H1 (cell line): ENCODE measurements around the gene KIF26B. TPM values are rescaled to one million over a fixed set of nuclear protein-coding genes. Genes with fewer than 3 reads are reported as not detected.

Experiments
- CTCF ChIA-PET: fragments of 300-600 bp; sonication (Branson Sonifier 250); formaldehyde crosslinking; loops from one replicate; lab custom pipeline; 2021; ENCODE audit not compliant: partially characterized antibody; lab: Charles Lee
- POLR2A ChIA-PET: fragments of 300-600 bp; sonication (Branson Sonifier 250); formaldehyde crosslinking; loops from one replicate; lab custom pipeline; 2021; ENCODE audit warnings: inconsistent platforms; ENCODE audit not compliant: partially characterized antibody; lab: Charles Lee
- DNase-seq, 2 experiments: peaks; one replicate each; pipeline versions ENCODE4 v3.0.0 to v3.0.0-alpha.2; 2010 to 2022; ENCODE audit warnings: low spot score in 2 of 2, low read depth in 1 of 2, mixed read lengths in 1 of 2
- FAIRE-seq: peaks from 2 replicates; lab custom pipeline; 2011; peaks lifted over from hg19 to GRCh38; lab: Jason Lieb, UNC
- H2AFZ ChIP-seq: 2 replicates; pipeline ENCODE4 v1.8.1; 2012; ENCODE audit warnings: low read length, inconsistent platforms
- H2AK5ac ChIP-seq: 2 replicates; pipeline ENCODE4 v1.6.1; 2013; ENCODE audit warnings: low read depth, low read length
- H2BK120ac ChIP-seq: replicated peaks from 2 replicates; pipeline ENCODE3; 2013; ENCODE audit warnings: low read depth, low read length, inconsistent platforms
- H2BK12ac ChIP-seq: 2 replicates; pipeline ENCODE4 v1.6.1; 2013; ENCODE audit warnings: low read depth, low read length
- H2BK15ac ChIP-seq: 2 replicates; pipeline ENCODE4 v1.6.1; 2013; ENCODE audit warnings: low read length
- H2BK20ac ChIP-seq: 2 replicates; pipeline ENCODE4 v1.6.1; 2013; ENCODE audit warnings: low read length
- H2BK5ac ChIP-seq: 2 replicates; pipeline ENCODE4 v1.6.1; 2013; ENCODE audit warnings: low read depth, low read length
- H3K14ac ChIP-seq: 2 replicates; pipeline ENCODE4 v1.6.1; 2013; ENCODE audit warnings: inconsistent platforms; ENCODE audit not compliant: insufficient read length
- H3K18ac ChIP-seq: 2 replicates; pipeline ENCODE4 v1.6.1; 2013; ENCODE audit warnings: low read length; ENCODE audit errors: extremely low read depth
- H3K23ac ChIP-seq: 2 replicates; pipeline ENCODE4 v1.6.1; 2013; ENCODE audit warnings: inconsistent platforms; ENCODE audit not compliant: insufficient read length
- H3K23me2 ChIP-seq: 2 replicates; pipeline ENCODE4 v1.6.1; 2013; ENCODE audit warnings: low read depth, low read length
- H3K27ac ChIP-seq: 2 replicates; pipeline ENCODE4 v1.6.1; 2011; ENCODE audit warnings: low read depth, low read length, inconsistent platforms
- H3K27me3 ChIP-seq, 4 experiments: replicated peaks in 1 of 4; 1 replicate in 1 of 4; 2 replicates in 3 of 4; pipeline versions ENCODE4 v1.6.1 to v1.8.1; 2011 to 2013; ENCODE audit warnings: low read length in 3 of 4, mild to moderate bottlenecking in 3 of 4, inconsistent platforms in 2 of 4, mixed read lengths in 2 of 4, moderate library complexity in 1 of 4; ENCODE audit not compliant: control insufficient read depth in 3 of 4, insufficient read depth in 3 of 4; ENCODE audit errors: extremely low read depth in 1 of 4
- H3K36me3 ChIP-seq, 4 experiments: 2 replicates each; pipeline versions ENCODE4 v1.6.1 to v1.8.1; 2011 to 2013; ENCODE audit warnings: mild to moderate bottlenecking in 4 of 4, low read length in 3 of 4, moderate library complexity in 2 of 4, control low read depth in 1 of 4, inconsistent platforms in 1 of 4; ENCODE audit not compliant: insufficient read depth in 4 of 4, control insufficient read depth in 2 of 4
- H3K4ac ChIP-seq: replicated peaks from 2 replicates; pipeline ENCODE3; 2013; ENCODE audit warnings: low read length, low read depth, mixed read lengths, inconsistent platforms; ENCODE audit not compliant: insufficient read length
- H3K4me1 ChIP-seq, 4 experiments: replicated peaks in 1 of 4; 1 replicate in 1 of 4; 2 replicates in 3 of 4; pipeline versions ENCODE4 v1.6.1 to v1.8.1; 2011 to 2013; ENCODE audit warnings: low read length in 3 of 4, inconsistent platforms in 2 of 4, mixed read lengths in 1 of 4; ENCODE audit not compliant: insufficient read depth in 4 of 4, control insufficient read depth in 3 of 4
- H3K4me2 ChIP-seq, 2 experiments: 2 replicates each; pipeline versions ENCODE4 v1.6.1 to v1.8.1; 2011 to 2013; ENCODE audit warnings: low read depth in 2 of 2, low read length in 2 of 2, control low read depth in 1 of 2, inconsistent platforms in 1 of 2, mild to moderate bottlenecking in 1 of 2; ENCODE audit not compliant: insufficient read depth in 1 of 2
- H3K4me3 ChIP-seq, 4 experiments: fragments of 200-600, 300-600 bp in 1 of 4; sonication (generic), shearing (Covaris generic), sonication (Bioruptor Twin) in 1 of 4; 2 replicates each; pipeline versions ENCODE4 v1.5.1 to v1.8.1; 2011 to 2016; ENCODE audit warnings: low read length in 4 of 4, low read depth in 3 of 4, control low read depth in 2 of 4, inconsistent platforms in 2 of 4, mild to moderate bottlenecking in 2 of 4, mixed read lengths in 1 of 4, moderate library complexity in 1 of 4; ENCODE audit not compliant: insufficient read depth in 2 of 4; ENCODE audit errors: extremely low read depth in 1 of 4
- H3K56ac ChIP-seq: replicated peaks from 2 replicates; pipeline ENCODE3; 2013; ENCODE audit warnings: low read depth, mild to moderate bottlenecking, mixed read lengths, low read length, inconsistent platforms; ENCODE audit not compliant: insufficient read length
- H3K79me1 ChIP-seq: 2 replicates; pipeline ENCODE4 v1.6.1; 2013; ENCODE audit warnings: low read depth, low read length, control low read depth
- H3K79me2 ChIP-seq, 2 experiments: 2 replicates each; pipeline versions ENCODE4 v1.6.1 to v1.8.1; 2012 to 2013; ENCODE audit warnings: low read length in 2 of 2, mild to moderate bottlenecking in 2 of 2, inconsistent platforms in 1 of 2; ENCODE audit not compliant: insufficient read depth in 2 of 2, control insufficient read depth in 1 of 2
- H3K9ac ChIP-seq, 4 experiments: replicated peaks in 1 of 4; 1 replicate in 1 of 4; 2 replicates in 3 of 4; pipeline versions ENCODE4 v1.6.1 to v1.8.1; 2011 to 2013; ENCODE audit warnings: low read depth in 3 of 4, low read length in 3 of 4, control low read depth in 2 of 4, mild to moderate bottlenecking in 2 of 4, moderate library complexity in 2 of 4, inconsistent platforms in 1 of 4; ENCODE audit errors: extremely low read depth in 1 of 4
- H3K9me3 ChIP-seq, 2 experiments: 2 replicates each; pipeline versions ENCODE4 v1.6.1 to v1.8.1; 2012 to 2013; ENCODE audit warnings: mild to moderate bottlenecking in 2 of 2, moderate library complexity in 2 of 2, control low read depth in 1 of 2, inconsistent platforms in 1 of 2, low read depth in 1 of 2, low read length in 1 of 2, mixed read lengths in 1 of 2; ENCODE audit not compliant: insufficient read depth in 2 of 2
- H4K20me1 ChIP-seq, 2 experiments: replicated peaks in 1 of 2; 2 replicates each; pipeline versions ENCODE3 to v1.8.1; 2011 to 2013; ENCODE audit warnings: inconsistent platforms in 2 of 2, low read length in 2 of 2, mild to moderate bottlenecking in 1 of 2; ENCODE audit not compliant: insufficient read depth in 2 of 2, control insufficient read depth in 1 of 2
- H4K5ac ChIP-seq: 2 replicates; pipeline ENCODE4 v1.6.1; 2013; ENCODE audit warnings: low read length, low read depth, mixed read lengths, inconsistent platforms; ENCODE audit not compliant: insufficient read length
- H4K8ac ChIP-seq: 2 replicates; pipeline ENCODE4 v1.8.0; 2013; ENCODE audit warnings: mild to moderate bottlenecking, moderate library complexity, low read length, inconsistent platforms; ENCODE audit not compliant: insufficient read depth; ENCODE audit errors: extremely low read depth
- H4K91ac ChIP-seq: replicated peaks from 2 replicates; pipeline ENCODE3; 2013; ENCODE audit warnings: low read length, mixed read lengths, inconsistent platforms; ENCODE audit not compliant: insufficient read length
- CEBPB ChIP-seq: IDR thresholded peaks from 2 replicates; pipeline ENCODE4 v1.6.1; 2012; ENCODE audit warnings: low read depth, low read length
- CTBP2 ChIP-seq: IDR thresholded peaks from 2 replicates; pipeline ENCODE4 v1.7.0; 2011; ENCODE audit warnings: borderline replicate concordance, mild to moderate bottlenecking, moderate library complexity, mixed read lengths, low read length; ENCODE audit not compliant: insufficient read depth, insufficient read length
- GTF2F1 ChIP-seq: IDR thresholded peaks from 2 replicates; pipeline ENCODE4 v1.6.1; 2012; ENCODE audit warnings: low read depth, low read length, improper control_type of control experiment, borderline replicate concordance
- POLR2AphosphoS5 ChIP-seq: IDR thresholded peaks from 2 replicates; pipeline ENCODE4 v1.6.1; 2011; ENCODE audit warnings: low read depth, low read length
- WGBS, 2 experiments: shearing (Covaris generic) in 1 of 2; methylation state at CpG; one replicate each; pipeline versions ENCODE4 v1.1.6 to v1.1.7; 2013 to 2015; ENCODE audit warnings: low lambda C conversion rate in 2 of 2, mixed read lengths in 2 of 2, inconsistent platforms in 1 of 2, low coverage in 1 of 2, missing lambda C conversion rate in 1 of 2; ENCODE audit not compliant: insufficient replicate concordance in 2 of 2, insufficient coverage in 1 of 2, insufficient read length in 1 of 2; ENCODE audit errors: extremely low coverage in 1 of 2, missing lambda C conversion rate in 1 of 2; 5-methylcytosine and 5-hydroxymethylcytosine counted together
- polyA plus RNA-seq, 7 experiments: library from polyadenylated mRNA; depleted of rRNA in 3 of 7; stranded (reverse) in 5 of 7; unstranded in 2 of 7; fragments of >200 nt in 5 of 7; fragments of 200-250 nt in 2 of 7; gene quantifications; 1 replicate in 5 of 7; 2 replicates in 1 of 7; 4 replicates in 1 of 7; pipeline versions ENCODE4 v1.2.1 to v1.2.3, GENCODE V29; 2011 to 2013; ENCODE audit warnings: missing spikeins in 2 of 7, mixed read lengths in 2 of 7
- total RNA-seq: library from RNA; stranded (reverse); fragmentation: NEBNext Ultra II Directional; extraction: Animal tissue kit (Norgen Biotek cat#: 25700); gene quantifications from 2 replicates; pipeline ENCODE4 v1.2.1, GENCODE V29; 2021

Gene KIF26B
- total and polyA plus RNA-seq, 2 of the 8 experiments (the other 6 are each of a cell fraction or from before 2014, with no cell fraction given) = 0.06 to 0.28 TPM

- no peak overlapping the region for H4K5ac ChIP-seq
Observed at GRCh38 chr1:245108246-245108645, 46.5 kb upstream of the KIF26B start.

More at GRCh38 chr1:245108246-245108645, 46.5 kb upstream of the KIF26B start:
- H2BK15ac ChIP-seq = no peak overlapping the region
- POLR2A ChIA-PET = no interaction called here
- no peak overlapping the region for H2BK20ac ChIP-seq
- DNase-seq = no peak
- H3K23me2 ChIP-seq = no peaks in the 10 kb centered on the region
- no peak overlapping the region for H3K14ac ChIP-seq
- H4K20me1 ChIP-seq = peaks cover 0 to 1% of the 10 kb centered on the region in 2 experiments
- H2AFZ ChIP-seq = no peak overlapping the region
- no peaks in the 10 kb centered on the region for H3K79me2 ChIP-seq
- H3K4me1 ChIP-seq = peaks cover 0 to 3% (median under 1%) of the 10 kb centered on the region in 4 experiments; a peak in 2 of 7 replicates
- no peak overlapping the region for H3K4me2 ChIP-seq
- no peak overlapping the region for H3K4ac ChIP-seq
- no peak overlapping the region for H4K91ac ChIP-seq
- 0 out of 2 replicates have a peak overlapping the region, but pooled peaks have one; percentile 27 for H2BK12ac ChIP-seq
- H3K36me3 ChIP-seq = no peaks in the 10 kb centered on the region
- no peak overlapping the region for H2BK5ac ChIP-seq
- no peak overlapping the region for H2BK120ac ChIP-seq
- TF ChIP-seq GTF2F1 = no peak
- no peak for TF ChIP-seq CEBPB
- TF ChIP-seq POLR2AphosphoS5 = no peak
- TF ChIP-seq CTBP2 = no peak
- TF ChIP-seq, all 59 proteins: peak for 0
- Histone ChIP-seq H3K27me3 (no peaks in the 10 kb centered on the region), H3K79me1 (no peaks in the 10 kb centered on the region), H3K4me3 (no peak overlapping the region), H2AK5ac (no peak overlapping the region), H3K23ac (no peak overlapping the region), H4K8ac (no peak overlapping the region), H3K9ac (no peak overlapping the region), H3K9me3 (no peaks in the 10 kb centered on the region), H3K27ac (no peak overlapping the region), H3K18ac (no peak overlapping the region), H3K56ac (no peak overlapping the region)
- WGBS, 2 experiments = 78% methylated on average over 4 of the region's 4 CpGs; no CpG with 5 or more reads in 1 of the 2 experiments
- CTCF ChIA-PET = interaction anchor here (0.7 to 3.1 kb wide), 8 partner anchors 9 to 48 kb away, joined by 3 to 9 read pairs (median 4); no protein-coding TSS in a partner anchor
- FAIRE-seq = no peak
